ENCODE data around the gene DPH6. TPM values are rescaled to one million over a fixed set of nuclear protein-coding genes. Genes with fewer than 3 reads are reported as not detected.

DPH6 gene
- total RNA-seq, 2 experiments from 2014 or later: 7.0 to 8.0 TPM

GRCh38 chr15:35460616-35461015 lies 85.3 kb downstream of the DPH6 start:
- Mint-ChIP-seq H3K27ac (no peak overlapping the region), H3K4me3 (no peak overlapping the region), H3K36me3 (ENCODE audit: low read depth) (no peaks in the 10 kb centered on the region), H3K27me3 (no peaks in the 10 kb centered on the region), H3K9me3 (peaks cover 2% of the 10 kb centered on the region), H3K4me1 (ENCODE audit: low read depth) (peaks cover 4% of the 10 kb centered on the region)
- no peak overlapping the region for H3K4me3 ChIP-seq (ENCODE audit: low read length)
- DNase-seq (no peak), ATAC-seq (ENCODE audit: poor library complexity) (no peak)
- intact Hi-C loops (cut with DNase I, micrococcal nuclease): no loop called here
- no peak overlapping the region for H3K27ac ChIP-seq (ENCODE audit: low read depth in 1 of 2, low read length in 2 of 2)
- no peaks in the 10 kb centered on the region for H3K9me3 ChIP-seq (ENCODE audit: control insufficient read depth in 1 of 2, insufficient read depth in 1 of 2, low read length in 2 of 2)
- ChIA-PET CTCF (no interaction called here), POLR2A (no interaction called here)
- no peak for TF ChIP-seq CTCF (IDR thresholded peaks at IDR 0.05)
- H3K36me3 ChIP-seq (ENCODE audit: insufficient read depth, low read length): no peaks in the 10 kb centered on the region
- no peaks in the 10 kb centered on the region for H3K4me1 ChIP-seq (ENCODE audit: insufficient read depth, low read length)
- H3K27me3 ChIP-seq (ENCODE audit: control insufficient read depth in 1 of 2, insufficient read depth in 2 of 2, low read length in 2 of 2): no peaks in the 10 kb centered on the region

GRCh38 chr15:35458176-35458856 lies 87.6 kb downstream of the DPH6 start:
- no peak for TF ChIP-seq CTCF (IDR thresholded peaks at IDR 0.05)
- ChIA-PET CTCF (no interaction called here), POLR2A (no interaction called here)
- no peak for ATAC-seq (ENCODE audit: poor library complexity)
- no peak for DNase-seq
- intact Hi-C loops (cut with DNase I, micrococcal nuclease): loop anchor here in 1 of 2 experiments (5.0 kb wide), 1 partner anchor 1759 kb away; no protein-coding TSS in a partner anchor
- Histone ChIP-seq H3K4me1 (ENCODE audit: insufficient read depth, low read length) (no peaks in the 10 kb centered on the region), H3K9me3 (ENCODE audit: control insufficient read depth in 1 of 2, insufficient read depth in 1 of 2, low read length in 2 of 2) (no peaks in the 10 kb centered on the region), H3K27me3 (ENCODE audit: control insufficient read depth in 1 of 2, insufficient read depth in 2 of 2, low read length in 2 of 2) (no peaks in the 10 kb centered on the region), H3K36me3 (ENCODE audit: insufficient read depth, low read length) (no peaks in the 10 kb centered on the region), H3K27ac (ENCODE audit: low read depth in 1 of 2, low read length in 2 of 2) (no peak overlapping the region), H3K4me3 (ENCODE audit: low read length) (no peak overlapping the region)
- H3K27me3 Mint-ChIP-seq: no peaks in the 10 kb centered on the region
- H3K4me3 Mint-ChIP-seq: no peak overlapping the region
- no peak overlapping the region for H3K27ac Mint-ChIP-seq
- no peaks in the 10 kb centered on the region for H3K36me3 Mint-ChIP-seq (ENCODE audit: low read depth)
- peaks cover 2% of the 10 kb centered on the region for H3K9me3 Mint-ChIP-seq
- H3K4me1 Mint-ChIP-seq (ENCODE audit: low read depth): no peaks in the 10 kb centered on the region

- peaks cover 24% of the 10 kb centered on the region for H3K36me3 Mint-ChIP-seq (ENCODE audit: low read depth)
- Histone ChIP-seq H3K4me3 (ENCODE audit: low read length) (no peak overlapping the region), H3K27me3 (ENCODE audit: control insufficient read depth in 1 of 2, insufficient read depth in 2 of 2, low read length in 2 of 2) (no peaks in the 10 kb centered on the region), H3K9me3 (ENCODE audit: control insufficient read depth in 1 of 2, insufficient read depth in 1 of 2, low read length in 2 of 2) (no peaks in the 10 kb centered on the region), H3K4me1 (ENCODE audit: insufficient read depth, low read length) (no peaks in the 10 kb centered on the region), H3K27ac (ENCODE audit: low read depth in 1 of 2, low read length in 2 of 2) (no peak overlapping the region), H3K36me3 (ENCODE audit: insufficient read depth, low read length) (no peaks in the 10 kb centered on the region)
- ATAC-seq (ENCODE audit: poor library complexity) (no peak), DNase-seq (no peak)
- ChIA-PET POLR2A (no interaction called here), CTCF (no interaction called here)
- no peaks in the 10 kb centered on the region for H3K27me3 Mint-ChIP-seq
- H3K9me3 Mint-ChIP-seq: peaks cover 2% of the 10 kb centered on the region
- no peaks in the 10 kb centered on the region for H3K4me1 Mint-ChIP-seq (ENCODE audit: low read depth)
- intact Hi-C loops (cut with DNase I, micrococcal nuclease): loop anchor here in 1 of 2 experiments (5.0 kb wide), 1 partner anchor 1762 kb away; no protein-coding TSS in a partner anchor
- no peak overlapping the region for H3K27ac Mint-ChIP-seq
- H3K4me3 Mint-ChIP-seq: no peak overlapping the region
- TF ChIP-seq CTCF (IDR thresholded peaks at IDR 0.05): no peak
These were observed 90.8 kb downstream of the DPH6 start for GRCh38 chr15:35455201-35455600.

Data from CD4-positive, alpha-beta T cell (primary cell).